D341Med (cell line): ENCODE results near the gene MAPRE2.
"Not testable (repeated sequence)": the region's sequence is repeated elsewhere in the genome, so short reads cannot be mapped to it uniquely, and the experiment has no call there.

ENCODE experiments used
- DNase-seq: peaks from one replicate; pipeline ENCODE4 v3.0.0; 2012; ENCODE audit warnings: low spot score

Gene MAPRE2

DNA sequence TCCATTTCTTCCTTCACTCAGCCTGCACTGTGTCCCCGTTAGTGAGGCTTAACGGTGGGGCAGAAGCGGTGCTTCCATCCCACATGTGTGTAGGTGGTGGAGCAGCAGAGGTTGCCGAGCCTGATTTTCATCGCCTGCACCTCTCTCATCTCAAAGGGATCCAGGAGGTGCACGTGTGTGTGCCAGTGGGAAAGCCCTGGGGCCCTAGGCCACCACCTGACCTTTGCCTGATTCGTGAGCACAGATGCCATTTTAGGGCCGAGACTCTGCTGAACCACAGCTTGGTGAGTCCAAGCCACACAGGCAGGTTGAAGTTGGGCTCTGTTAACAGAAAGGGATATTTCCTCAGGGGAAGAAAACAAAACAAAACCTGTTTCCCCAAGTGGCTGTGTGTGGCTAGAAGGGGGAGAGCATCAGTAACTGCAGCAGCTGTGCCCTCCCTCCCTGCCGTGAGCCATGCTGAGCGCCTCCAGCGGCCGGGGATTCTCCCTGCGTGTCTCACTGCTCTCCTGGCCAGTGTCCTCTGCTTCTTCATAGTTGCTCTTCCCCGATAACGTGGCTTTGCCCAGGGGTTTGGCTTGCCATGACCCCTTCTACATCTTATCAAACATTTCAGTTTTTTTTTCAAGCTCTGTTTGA lies 81.5 kb downstream of the MAPRE2 start:
- peak; percentile 47 for DNase-seq

DNA sequence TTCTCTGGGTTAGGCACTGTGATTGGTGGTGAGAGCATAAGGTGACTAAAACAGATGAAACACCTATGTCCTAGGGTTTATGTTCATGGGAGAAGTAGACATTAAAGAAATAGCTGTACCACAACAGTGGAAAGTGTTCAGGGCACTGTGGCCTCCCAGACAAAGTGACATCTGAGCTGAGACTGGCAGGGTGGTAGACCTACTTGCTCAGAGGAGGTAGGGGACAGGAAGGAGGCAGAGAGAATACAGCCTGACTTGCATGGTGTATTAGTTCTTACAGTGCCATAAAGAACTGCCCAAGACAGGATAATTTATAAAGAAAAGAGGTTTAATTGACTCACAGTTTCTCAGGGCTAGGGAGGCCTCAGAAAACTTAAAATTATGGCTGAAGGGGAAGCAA lies 82.6 kb downstream of the MAPRE2 start:
- no peak for DNase-seq

DNA sequence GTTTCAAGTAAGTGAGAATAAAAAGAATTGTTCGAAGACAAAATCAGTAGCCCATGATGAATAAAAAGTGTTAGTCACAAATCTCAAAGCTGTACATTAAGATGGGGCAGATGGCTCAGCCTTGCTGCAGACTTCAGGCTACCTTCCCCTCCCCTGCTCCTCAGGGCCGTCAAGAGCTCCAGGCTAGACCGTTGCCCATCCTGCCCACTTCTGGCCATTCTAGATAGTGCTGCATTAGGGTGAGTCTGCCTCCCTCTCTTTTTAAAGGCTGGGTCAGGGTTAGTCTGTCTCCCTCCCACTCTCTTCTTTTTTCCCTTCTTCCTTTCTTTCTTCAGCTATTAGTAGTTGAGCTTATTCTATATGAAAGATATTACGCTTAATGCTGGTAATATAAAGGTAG lies 86.0 kb downstream of the MAPRE2 start:
- DNase-seq = peak; percentile 67

DNA sequence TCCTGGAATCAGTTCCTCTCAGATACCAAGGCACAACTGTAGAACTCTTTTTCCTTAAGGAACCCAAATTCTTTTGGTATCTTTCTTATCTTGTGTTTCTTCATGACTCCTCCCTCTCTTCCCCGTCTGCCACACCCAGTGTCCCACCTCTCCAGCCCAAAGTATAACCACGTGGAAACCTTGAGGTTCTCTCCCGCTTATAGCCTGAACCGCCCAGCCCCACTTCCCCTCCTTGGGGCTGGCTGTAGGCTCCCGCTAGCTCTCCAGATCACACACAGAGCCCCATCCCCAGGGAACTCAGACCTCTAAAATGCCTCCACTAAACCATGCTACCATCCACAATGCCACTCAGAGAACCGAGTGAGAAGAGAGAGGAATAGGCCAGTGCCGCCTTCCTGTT lies 87.5 kb downstream of the MAPRE2 start:
- no peak for DNase-seq

DNA sequence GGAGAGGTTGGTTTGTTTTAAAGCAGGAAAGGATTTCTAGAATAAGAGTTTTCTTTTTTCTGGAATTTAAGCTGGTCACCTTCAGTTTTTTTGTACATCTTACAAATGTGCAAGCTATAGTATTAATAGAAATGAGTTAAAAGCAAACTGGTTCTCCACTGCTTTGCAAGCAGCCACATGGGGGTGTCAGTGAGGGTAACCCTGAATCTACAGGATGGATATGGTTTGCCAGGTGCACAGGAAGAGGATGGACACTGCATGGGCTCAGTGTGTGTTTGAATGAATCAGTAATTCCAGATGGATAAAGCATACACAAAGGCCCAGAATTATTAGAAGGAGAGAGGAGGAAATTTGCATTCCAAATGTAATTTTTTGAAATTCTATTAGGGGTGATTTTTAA lies 89.0 kb downstream of the MAPRE2 start:
- DNase-seq = no peak

DNA sequence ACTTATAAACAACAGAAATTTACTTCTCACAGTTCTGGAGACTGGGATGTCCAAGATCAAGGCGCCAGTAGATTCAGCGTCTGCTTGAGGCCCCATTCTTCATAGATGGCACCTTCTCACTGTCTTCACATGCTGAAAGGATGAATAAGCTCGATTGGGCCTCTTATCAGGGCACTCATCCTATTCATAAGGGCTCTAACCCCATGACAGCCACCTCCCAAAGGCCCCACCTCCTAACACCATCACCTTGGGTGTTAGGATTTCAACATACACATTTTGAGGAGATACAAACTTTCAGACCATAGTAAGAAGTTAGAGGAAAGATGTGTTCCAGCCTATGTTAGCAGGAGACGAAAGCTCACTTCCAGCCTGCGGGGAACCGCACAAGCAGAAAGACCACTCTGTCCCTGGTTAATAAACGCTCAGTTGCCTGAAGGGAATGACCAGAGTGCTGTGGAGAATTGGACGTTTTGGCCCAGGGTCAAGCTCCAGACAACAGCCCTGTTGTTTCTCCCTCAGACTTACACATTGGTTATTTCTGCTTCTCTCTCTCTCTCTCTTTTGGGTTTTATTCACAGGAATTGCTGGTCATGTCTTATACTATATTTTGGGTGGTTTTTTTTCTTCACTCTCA lies 90.3 kb downstream of the MAPRE2 start:
- no peak for DNase-seq

DNA sequence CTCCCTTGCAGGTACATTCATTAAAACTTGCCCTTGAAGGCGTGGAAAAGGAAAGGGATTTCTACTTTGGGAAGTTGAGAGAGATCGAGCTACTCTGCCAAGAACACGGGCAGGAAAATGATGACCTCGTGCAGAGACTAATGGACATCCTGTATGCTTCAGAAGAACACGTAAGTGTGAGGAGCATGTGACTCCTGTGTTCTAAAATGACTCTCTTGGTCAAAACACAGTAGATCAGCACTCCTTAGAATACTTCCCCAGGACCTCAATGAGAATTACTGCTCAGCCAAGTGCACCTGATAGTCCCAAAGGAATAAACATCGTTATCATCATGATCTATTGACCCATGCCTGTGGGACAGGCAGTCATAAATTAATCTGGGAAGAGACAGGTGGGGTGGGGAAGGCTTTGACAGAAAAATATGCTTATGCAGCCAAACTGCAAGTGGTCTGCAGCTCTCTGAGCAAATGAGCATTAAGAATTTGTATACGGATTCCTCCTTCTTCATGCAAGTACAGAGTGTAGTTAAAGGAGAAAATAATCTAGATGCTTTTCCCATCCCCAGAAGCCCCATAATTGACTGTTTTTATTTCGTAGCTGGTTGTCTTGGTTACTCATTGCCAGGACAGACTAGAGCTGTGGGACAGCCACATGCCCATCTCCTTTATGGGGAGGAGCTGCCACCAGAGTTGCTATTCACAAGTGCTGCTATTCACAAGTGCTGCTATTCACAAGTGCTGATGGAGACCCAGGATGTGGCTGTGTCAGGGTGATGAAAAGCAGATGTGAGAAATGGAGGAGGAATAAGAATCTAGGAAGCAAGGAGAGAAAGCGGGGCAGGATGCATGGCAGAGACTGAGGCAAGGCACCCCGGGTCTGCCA lies 91.0 kb downstream of the MAPRE2 start:
- no peak for DNase-seq

DNA sequence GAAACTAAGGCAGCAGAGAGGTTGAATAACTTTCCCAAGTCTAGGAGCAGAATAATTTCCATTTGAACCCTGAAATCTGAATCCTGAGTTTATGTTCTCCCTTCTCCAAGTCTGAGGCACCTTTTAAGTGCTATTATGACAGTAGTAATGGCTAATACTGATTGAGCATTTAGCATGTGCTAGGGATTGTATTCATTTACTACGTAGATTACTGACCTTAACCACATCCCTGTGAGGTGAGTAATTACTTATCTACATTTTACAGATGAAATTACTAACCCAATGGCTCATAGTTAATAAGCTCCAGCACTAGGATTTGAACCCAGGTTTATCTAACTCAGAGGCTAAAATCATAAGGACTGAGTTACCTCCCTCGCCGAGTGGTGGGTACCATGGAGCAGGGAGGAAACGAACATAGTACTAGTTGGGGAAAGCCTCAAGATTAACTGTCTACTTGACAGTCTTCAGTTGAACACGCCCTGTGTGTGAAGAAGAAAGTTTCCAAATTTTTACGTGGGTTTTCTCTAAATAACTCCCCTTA lies 93.0 kb downstream of the MAPRE2 start:
- DNase-seq = no peak

DNA sequence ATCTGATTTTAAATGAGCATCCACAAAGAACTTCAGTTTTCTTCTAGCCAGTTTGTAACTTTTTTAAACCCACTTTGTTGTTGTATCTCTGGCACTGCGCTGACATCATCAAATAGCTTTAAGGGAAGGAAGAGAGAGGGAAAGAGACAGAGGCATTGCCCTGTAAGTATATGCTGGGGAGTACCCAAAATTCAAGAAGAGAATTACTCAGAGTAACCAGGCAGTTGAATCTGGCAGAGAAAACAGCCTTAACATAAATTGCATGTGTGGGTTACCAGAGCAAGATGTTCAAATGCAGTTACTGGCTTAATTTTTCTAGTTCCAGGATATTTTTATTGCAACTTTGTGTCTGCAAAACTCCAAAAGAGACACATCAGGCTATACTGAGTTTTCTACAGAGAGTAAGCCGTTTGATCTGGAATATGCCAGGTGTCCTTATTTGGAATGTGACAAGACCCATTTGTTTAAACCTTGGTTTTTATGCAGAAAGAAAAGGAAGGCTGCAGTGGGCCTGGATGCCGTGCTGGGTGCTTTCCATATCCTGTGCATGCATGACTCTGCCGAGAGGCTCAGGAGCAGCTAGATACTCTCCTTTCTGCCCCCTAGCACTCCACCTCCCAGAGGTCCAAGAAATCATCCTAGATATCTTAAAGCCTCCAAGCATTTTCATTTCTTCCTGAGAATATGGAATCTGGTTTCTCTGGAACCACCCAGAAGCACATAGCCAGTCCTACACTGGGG lies 93.7 kb downstream of the MAPRE2 start:
- DNase-seq = no peak

DNA sequence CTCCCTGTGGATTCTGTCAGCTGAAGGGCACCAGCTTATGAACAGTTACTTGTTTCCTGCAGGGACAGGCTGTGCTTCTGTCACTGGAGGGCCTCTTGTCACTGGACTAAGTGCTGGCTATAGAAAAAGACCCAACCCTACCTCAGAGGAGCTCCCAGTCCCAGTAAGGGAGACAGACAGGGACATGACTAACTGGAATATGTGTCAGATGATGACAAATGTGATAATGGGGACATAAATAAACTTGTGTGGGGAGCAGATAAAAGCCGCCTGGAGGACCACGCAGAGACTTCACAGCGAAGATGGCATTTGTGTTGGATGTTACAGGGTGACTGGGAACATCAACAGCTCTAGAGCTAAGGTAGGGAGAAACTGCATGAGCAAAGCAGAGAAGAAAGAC lies 95.0 kb downstream of the MAPRE2 start:
- no peak for DNase-seq

DNA sequence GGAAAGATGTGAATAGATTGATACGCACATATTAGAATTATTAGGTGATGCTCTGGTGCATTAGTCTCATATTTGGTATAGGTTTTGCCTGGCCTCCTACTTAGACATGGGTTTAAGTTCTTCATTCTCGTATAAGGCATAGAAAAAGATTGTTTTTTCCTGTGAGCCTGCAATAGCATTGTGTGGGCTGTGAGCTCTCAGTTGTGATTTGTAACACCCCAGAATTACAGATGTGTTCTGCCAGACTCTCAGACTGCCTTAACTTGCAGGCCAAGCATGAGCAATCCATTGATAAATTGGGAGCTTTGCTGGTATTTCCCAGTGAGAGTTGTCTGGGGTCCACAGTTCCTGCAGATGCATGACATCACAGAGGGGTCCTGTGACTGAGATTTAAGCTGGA lies 95.7 kb downstream of the MAPRE2 start:
- DNase-seq = no peak

DNA sequence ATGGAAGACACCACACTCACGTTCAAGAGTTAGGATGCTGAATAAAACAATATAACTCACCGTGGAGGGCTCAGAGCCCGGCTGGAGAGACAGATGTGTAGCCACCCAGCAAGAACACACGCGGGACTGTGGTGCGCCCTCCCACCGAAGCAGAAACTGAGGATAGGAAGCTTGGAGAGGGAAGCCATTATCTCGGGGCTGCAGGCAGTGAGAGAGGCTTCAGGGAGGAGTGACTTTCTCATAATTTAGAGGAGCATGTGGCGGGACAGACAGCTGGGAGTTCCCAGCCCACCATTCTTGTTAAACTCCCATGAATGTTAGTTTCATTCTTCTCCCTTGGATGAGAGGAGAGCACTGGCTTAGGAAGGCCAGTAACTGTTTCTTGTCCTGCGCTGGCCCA lies 96.4 kb downstream of the MAPRE2 start:
- DNase-seq = no peak

DNA sequence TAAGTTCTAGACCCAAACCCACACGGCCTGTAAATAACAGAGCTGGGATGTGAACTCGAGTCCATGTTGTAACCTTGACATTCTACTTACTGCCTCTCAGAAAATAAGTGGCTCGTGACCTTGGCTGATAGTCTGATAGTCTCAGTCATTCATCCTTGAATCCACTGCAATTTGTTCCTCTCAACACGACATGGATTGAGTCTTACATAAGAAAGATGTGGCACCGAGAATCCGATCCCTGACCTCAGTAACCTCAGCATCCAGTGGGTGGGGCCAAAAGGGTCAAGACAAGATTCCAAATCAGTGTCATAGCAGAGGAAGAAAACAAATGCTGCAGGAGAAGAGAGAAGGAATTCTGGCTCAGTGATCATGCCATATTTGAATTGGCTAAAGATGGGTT lies 97.6 kb downstream of the MAPRE2 start:
- no peak for DNase-seq

DNA sequence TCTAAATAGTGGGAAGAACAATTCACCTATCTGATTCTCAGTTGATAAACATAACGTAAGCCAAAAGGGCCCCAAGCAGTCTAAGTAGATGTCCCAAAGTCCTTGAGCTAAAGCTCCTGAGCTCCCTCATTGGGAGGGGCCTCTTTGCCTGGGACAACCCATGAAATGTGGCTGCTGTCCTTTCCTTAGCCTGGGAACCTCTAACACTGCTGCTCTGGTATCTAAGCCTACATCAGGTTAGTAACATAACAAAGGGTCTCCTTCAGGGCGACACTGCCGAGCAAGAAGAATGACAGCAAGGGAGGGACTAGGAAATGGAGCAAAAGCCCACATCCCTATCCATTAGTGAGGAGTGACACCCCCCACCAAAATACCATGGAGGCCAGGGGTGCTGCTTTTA lies 98.3 kb downstream of the MAPRE2 start:
- no peak for DNase-seq

DNA sequence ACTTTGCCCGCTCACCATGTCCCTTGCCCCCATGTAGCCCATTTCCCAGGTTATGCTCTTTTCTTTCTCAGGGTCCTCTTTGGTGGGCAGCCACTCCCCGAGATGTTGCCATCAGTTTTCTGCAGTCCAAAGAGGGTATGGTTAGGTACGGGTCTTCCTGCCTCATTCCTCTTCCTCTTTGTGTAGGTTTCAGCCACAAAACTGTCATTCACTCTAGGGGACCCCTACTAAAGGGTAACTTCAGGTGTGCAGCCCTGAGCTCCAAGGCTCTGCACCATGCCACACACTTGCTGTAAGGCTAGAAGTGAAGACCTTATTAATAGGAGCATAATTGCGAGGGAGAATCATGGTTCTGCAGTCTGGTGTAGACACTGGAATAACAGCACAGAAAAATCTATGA lies 99.9 kb downstream of the MAPRE2 start:
- no peak for DNase-seq

DNA sequence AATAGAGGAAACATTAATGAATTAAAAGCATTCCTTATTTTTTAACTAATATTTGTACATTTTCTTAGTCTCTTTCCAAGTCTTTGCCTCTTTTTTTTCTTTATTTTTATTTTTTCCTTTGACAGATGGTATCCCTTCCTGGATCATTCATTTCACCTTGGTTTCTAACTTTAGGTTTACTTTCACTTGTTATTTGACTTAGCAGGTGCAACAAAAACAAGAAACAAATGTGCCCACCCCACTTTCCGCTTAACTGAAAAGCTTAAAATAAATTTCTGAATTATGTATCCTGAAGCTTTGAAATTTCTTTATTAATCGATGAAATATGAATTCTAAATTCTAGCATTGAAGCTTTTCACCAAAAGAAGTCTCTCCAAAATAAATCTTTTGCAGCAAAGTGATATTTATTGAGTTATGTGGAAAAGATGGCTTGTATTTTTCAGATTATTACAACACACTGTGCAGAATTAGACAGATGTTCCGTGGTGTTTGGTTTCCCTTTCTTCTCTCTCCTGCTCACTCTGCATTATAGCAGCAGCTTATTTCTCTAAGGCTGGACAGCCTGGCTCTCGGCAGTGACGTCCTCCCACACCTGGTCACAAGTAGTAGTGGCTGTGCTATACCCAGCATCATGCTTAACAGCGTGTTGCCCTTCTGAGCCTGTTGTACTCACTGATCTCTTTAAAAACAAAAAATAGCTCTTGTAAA lies 100.5 kb downstream of the MAPRE2 start:
- DNase-seq = no peak

DNA sequence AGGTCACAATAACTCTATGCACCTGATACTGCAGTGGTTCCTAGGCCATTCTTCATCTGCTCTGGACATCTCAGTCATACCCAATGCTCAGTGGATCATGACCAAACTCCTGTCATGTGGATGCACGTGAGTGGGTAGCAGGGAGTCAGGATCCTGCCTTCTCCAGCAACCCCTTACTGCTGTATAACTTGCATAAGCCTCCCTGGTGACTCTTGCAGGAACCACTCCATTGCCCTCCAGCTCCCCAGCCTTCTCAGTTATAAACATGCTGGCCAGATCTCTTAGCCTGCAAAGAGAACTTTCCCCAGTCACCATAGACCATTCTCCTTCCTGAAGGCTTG lies 101.0 kb downstream of the MAPRE2 start:
- DNase-seq = no peak

DNA sequence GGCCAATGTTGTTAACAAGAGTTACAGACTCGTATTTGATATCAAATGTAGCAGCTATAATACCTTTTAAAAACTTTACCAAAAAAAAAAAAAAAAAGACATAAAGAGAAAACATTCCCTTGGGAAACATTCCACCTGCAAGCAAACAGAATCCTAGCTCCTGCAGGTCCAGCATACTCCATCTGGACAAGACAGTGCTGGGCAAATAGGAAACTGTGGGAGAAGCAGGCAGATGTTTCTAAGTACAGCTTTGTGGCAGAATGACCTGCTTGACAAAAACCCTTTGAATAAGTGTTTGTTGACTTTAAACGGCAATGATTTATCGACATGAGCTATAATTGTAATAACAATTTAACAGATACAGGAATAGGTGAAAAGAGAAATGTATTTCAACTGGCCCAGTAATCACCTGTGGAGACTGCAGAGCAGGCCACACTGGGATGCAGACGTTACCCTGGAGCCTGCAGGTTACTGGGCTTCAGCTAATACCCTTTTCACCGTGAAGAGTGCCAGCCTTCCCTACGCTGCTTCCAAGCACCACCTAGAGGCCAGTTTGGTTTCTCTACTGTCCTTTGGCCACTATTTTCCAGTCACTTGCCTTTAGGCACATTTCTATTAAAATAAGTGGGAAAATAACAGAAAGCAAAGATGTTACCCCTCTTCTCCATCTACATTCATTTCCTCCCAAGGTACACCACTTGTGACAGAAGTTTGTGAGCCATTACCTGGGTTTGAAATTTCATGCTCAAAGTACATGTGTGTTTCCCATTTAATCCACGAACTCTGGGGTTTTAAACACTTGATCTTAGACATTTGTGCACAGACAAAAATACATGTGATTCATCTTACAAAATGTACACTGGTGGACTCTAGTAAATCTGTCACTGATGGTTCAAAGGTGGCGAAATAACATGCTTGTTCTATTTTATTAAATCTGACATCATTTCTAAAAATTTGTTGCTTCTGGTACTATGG lies 102.7 kb downstream of the MAPRE2 start:
- peak; percentile 86 for DNase-seq

DNA sequence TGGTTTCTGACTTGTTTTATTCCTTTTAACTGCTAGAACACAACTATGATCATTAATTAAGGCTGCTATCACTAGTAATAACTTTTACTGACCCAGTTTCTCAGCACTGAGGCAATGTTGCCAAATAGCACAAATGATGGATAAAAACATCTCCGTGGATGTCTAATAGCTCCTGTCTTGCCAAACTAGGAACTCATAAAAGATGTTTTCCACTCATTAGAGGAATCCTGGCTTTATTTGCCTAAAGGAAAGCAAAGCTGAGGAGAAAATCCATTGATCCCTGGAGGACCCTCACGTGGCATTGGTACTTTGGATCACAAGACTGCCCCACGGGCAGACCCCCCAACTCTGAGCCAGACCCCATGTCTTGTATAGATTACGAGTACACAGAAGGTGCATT lies 103.5 kb downstream of the MAPRE2 start:
- no peak for DNase-seq

DNA sequence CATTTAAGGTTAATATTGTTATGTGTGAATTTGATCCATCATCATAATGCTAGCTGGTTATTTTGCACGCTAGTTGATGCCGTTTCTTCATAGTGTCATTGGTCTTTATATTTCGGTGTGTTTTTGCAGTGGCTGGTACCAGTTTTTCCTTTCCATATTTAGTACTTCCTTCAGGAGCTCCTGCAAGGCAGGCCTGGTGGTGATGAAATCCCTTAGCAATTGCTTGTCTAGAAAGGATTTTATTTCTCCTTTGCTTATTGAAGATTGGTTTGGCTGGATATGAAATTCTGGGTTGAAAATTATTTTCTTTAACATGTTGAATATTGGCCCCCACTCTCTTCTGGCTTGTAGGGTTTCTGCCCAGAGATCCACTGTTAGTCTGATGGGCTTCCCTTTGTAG lies 109.0 kb downstream of the MAPRE2 start:
- not testable (repeated sequence) for DNase-seq
